Activated T-cell treated with anti-CD3 and anti-CD28 coated beads, Interleukin-2, amount 50 U/mL, for 72 hours (primary cell): ENCODE results near the gene PLTP. TPM values are rescaled to one million over a fixed set of nuclear protein-coding genes. Genes with fewer than 3 reads are reported as not detected.
"Not testable (repeated sequence)": the region's sequence is repeated elsewhere in the genome, so short reads cannot be mapped to it uniquely, and the experiment has no call there.

Source experiments
- ATAC-seq, 2 donors: fragments of 150-1000 bp; cut with Tn5 transposase; replicated peaks in 1 of 2; 2 replicates each; pipeline ENCODE4 v1.10.0; 2021; ENCODE audit warnings: moderate library complexity in 2 of 2, mild to moderate bottlenecking in 1 of 2
- DNase-seq, 2 donors: peaks; one replicate each; pipeline ENCODE4 v3.0.0; 2021 to 2022; ENCODE audit warnings: mixed read lengths in 1 of 2
- H3K27ac Mint-ChIP-seq: one replicate; pipeline ENCODE4 v1.8.0; 2022; ENCODE audit warnings: mild to moderate bottlenecking, moderate library complexity, mixed read lengths
- H3K27me3 Mint-ChIP-seq: one replicate; pipeline ENCODE4 v1.8.0; 2022; ENCODE audit warnings: low read depth, mixed read lengths
- H3K36me3 Mint-ChIP-seq, 2 donors: one replicate each; pipeline ENCODE4 v1.8.0; 2022; ENCODE audit warnings: mixed read lengths in 2 of 2, mild to moderate bottlenecking in 1 of 2; ENCODE audit not compliant: insufficient read depth in 2 of 2
- H3K4me1 Mint-ChIP-seq: one replicate; pipeline ENCODE4 v1.8.0; 2022; ENCODE audit warnings: low read depth, mixed read lengths
- H3K4me3 Mint-ChIP-seq, 2 donors: one replicate each; pipeline ENCODE4 v1.8.0; 2022; ENCODE audit warnings: mild to moderate bottlenecking in 2 of 2, mixed read lengths in 2 of 2, moderate library complexity in 2 of 2
- H3K9me3 Mint-ChIP-seq, 2 donors: one replicate each; pipeline ENCODE4 v1.8.0; 2022; ENCODE audit warnings: mixed read lengths in 2 of 2
- total RNA-seq, 2 donors: library from RNA; stranded (reverse); gene quantifications; one replicate each; pipeline ENCODE4 v1.2.3, GENCODE V29; 2022

The PLTP gene
- total RNA-seq, 2 donors from 2014 or later: 8.9 to 18.0 TPM

- Mint-ChIP-seq H3K4me3 (peak within 1 kb of the TSS; percentile 84 to 85), H3K27me3 (no peaks in the 10 kb centered on the region), H3K4me1 (peaks cover 49% of the 10 kb centered on the region), H3K36me3 (peaks cover 2 to 5% of the 10 kb centered on the region in 2 donors), H3K27ac (peak within 1 kb of the TSS; percentile 80), H3K9me3 (no peaks in the 10 kb centered on the region)
- DNase-seq (peak; percentile 97 to 99), ATAC-seq (peak; percentile 94 to 97)
Measured at GRCh38 chr20:45880988-45881788, 30.8 kb downstream of the PLTP start, which contains the start of gene ZSWIM1. ZSWIM1 (plus strand) TSS chr20:45881227; CDS start chr20:45882593, 1,366 bp downstream.

GRCh38 chr20:45878076-45878761 is 33.7 kb downstream of the PLTP start:
- Mint-ChIP-seq H3K27ac (no peak overlapping the region), H3K27me3 (no peaks in the 10 kb centered on the region), H3K4me3 (no peak overlapping the region), H3K36me3 (peaks cover 0 to 2% of the 10 kb centered on the region in 2 donors), H3K4me1 (peaks cover 25% of the 10 kb centered on the region), H3K9me3 (no peaks in the 10 kb centered on the region)
- ATAC-seq (no peak), DNase-seq (no peak)

GRCh38 chr20:45874576-45874975 is 37.4 kb downstream of the PLTP start:
- H3K27ac Mint-ChIP-seq: no peak overlapping the region

GRCh38 chr20:45874104-45874481 is 37.9 kb downstream of the PLTP start:
- DNase-seq, H3K4me1 Mint-ChIP-seq, H3K27ac Mint-ChIP-seq, H3K27me3 Mint-ChIP-seq, ATAC-seq, H3K36me3 Mint-ChIP-seq, H3K4me3 Mint-ChIP-seq, H3K9me3 Mint-ChIP-seq: not testable (repeated sequence)

More at GRCh38 chr20:45874576-45874975, 37.4 kb downstream of the PLTP start:
- Mint-ChIP-seq H3K4me3 (no peak overlapping the region), H3K4me1 (no peaks in the 10 kb centered on the region), H3K36me3 (peaks cover 0 to 2% of the 10 kb centered on the region in 2 donors), H3K9me3 (no peaks in the 10 kb centered on the region), H3K27me3 (no peaks in the 10 kb centered on the region)
- DNase-seq (no peak), ATAC-seq (no peak)

- H3K36me3 Mint-ChIP-seq: peaks cover 0 to 2% of the 10 kb centered on the region in 2 donors
- H3K4me1 Mint-ChIP-seq: no peaks in the 10 kb centered on the region
- DNase-seq (no peak), ATAC-seq (no peak)
- H3K9me3 Mint-ChIP-seq: no peaks in the 10 kb centered on the region
- H3K27ac Mint-ChIP-seq: no peak overlapping the region
- H3K27me3 Mint-ChIP-seq: no peaks in the 10 kb centered on the region
- H3K4me3 Mint-ChIP-seq: no peak overlapping the region
Measured at GRCh38 chr20:45873409-45874103, 38.4 kb downstream of the PLTP start.

- H3K27ac Mint-ChIP-seq: no peak overlapping the region
- no peaks in the 10 kb centered on the region for H3K4me1 Mint-ChIP-seq
- H3K27me3 Mint-ChIP-seq: no peaks in the 10 kb centered on the region
- peaks cover 0 to 2% of the 10 kb centered on the region in 2 donors for H3K36me3 Mint-ChIP-seq
- ATAC-seq: no peak
- H3K4me3 Mint-ChIP-seq: no peak overlapping the region
- DNase-seq: no peak
- H3K9me3 Mint-ChIP-seq: no peaks in the 10 kb centered on the region
Measured at GRCh38 chr20:45872626-45873025, 39.3 kb downstream of the PLTP start.

- DNase-seq: no peak
- Mint-ChIP-seq H3K4me1 (no peaks in the 10 kb centered on the region), H3K4me3 (no peak overlapping the region), H3K9me3 (no peaks in the 10 kb centered on the region), H3K27ac (no peak overlapping the region), H3K27me3 (no peaks in the 10 kb centered on the region), H3K36me3 (peaks cover 0 to 2% of the 10 kb centered on the region in 2 donors)
- ATAC-seq: no peak
Measured at GRCh38 chr20:45867819-45868176, 44.2 kb downstream of the PLTP start.

GRCh38 chr20:45867136-45867818 is 44.7 kb downstream of the PLTP start:
- Mint-ChIP-seq H3K27ac (no peak overlapping the region), H3K9me3 (no peaks in the 10 kb centered on the region), H3K4me3 (no peak overlapping the region), H3K4me1 (no peaks in the 10 kb centered on the region), H3K27me3 (no peaks in the 10 kb centered on the region), H3K36me3 (peaks cover 0 to under 1% of the 10 kb centered on the region in 2 donors)
- no peak for ATAC-seq
- no peak for DNase-seq

GRCh38 chr20:45866454-45866853 is 45.5 kb downstream of the PLTP start:
- no peaks in the 10 kb centered on the region for H3K4me1 Mint-ChIP-seq
- ATAC-seq: no peak

GRCh38 chr20:45863543-45864470 is 48.1 kb downstream of the PLTP start:
- Mint-ChIP-seq H3K4me3 (no peak overlapping the region), H3K27me3 (no peaks in the 10 kb centered on the region), H3K4me1 (peaks cover 24% of the 10 kb centered on the region), H3K9me3 (no peaks in the 10 kb centered on the region), H3K36me3 (peaks cover 0 to 2% of the 10 kb centered on the region in 2 donors), H3K27ac (no peak overlapping the region)
- no peak for DNase-seq
- no peak for ATAC-seq

More at GRCh38 chr20:45866454-45866853, 45.5 kb downstream of the PLTP start:
- no peak overlapping the region for H3K27ac Mint-ChIP-seq
- no peaks in the 10 kb centered on the region for H3K9me3 Mint-ChIP-seq
- no peaks in the 10 kb centered on the region for H3K36me3 Mint-ChIP-seq
- no peak for DNase-seq
- H3K27me3 Mint-ChIP-seq: no peaks in the 10 kb centered on the region
- H3K4me3 Mint-ChIP-seq: no peak overlapping the region

GRCh38 chr20:45861221-45862075 is 50.5 kb downstream of the PLTP start:
- no peaks in the 10 kb centered on the region for H3K9me3 Mint-ChIP-seq
- peaks cover 0 to 2% of the 10 kb centered on the region in 2 donors for H3K36me3 Mint-ChIP-seq
- no peaks in the 10 kb centered on the region for H3K27me3 Mint-ChIP-seq
- DNase-seq (no peak), ATAC-seq (no peak)
- no peak overlapping the region for H3K27ac Mint-ChIP-seq
- no peak overlapping the region for H3K4me3 Mint-ChIP-seq
- H3K4me1 Mint-ChIP-seq: peaks cover 41% of the 10 kb centered on the region
